ENCODE data around the gene AMACR.

The AMACR gene

DNA sequence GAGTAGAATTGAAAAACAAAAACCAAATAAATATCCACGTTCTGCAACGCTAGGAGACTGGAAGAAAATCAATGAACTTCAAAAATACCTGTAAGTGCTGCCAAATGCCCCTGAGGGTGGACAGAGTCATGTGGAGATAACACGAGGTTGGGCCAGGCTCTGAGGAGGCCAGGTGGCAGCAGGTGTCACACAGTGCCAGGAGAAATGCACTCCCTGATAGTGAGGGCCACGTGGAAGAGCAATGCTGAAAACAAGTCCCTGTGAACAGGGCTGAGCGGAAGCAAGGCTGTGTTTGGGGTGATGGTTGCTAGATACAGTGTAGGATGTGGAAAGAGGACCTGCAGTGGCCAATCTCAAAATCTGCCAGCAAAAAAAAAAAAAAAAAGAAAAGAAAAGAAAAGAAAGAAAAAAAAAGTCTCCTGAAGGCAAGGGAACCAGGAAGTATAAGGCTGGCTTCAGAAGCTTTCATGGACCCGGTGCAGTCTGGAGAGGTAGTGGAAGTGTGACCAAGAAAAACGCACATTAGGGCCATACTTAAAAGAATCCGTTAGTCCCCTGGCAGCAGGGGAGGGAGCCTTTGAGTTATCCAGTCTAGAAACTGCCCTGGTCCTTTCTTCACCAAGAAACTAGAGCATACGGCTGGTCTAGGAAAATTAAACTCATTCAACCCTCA lies 18.4 kb upstream of the AMACR start:
- no peak for TF ChIP-seq YY1 (IDR thresholded peaks at IDR 0.05; ENCODE audit: insufficient read depth, insufficient read length)
- TF ChIP-seq SUZ12 (IDR thresholded peaks at IDR 0.05; ENCODE audit: extremely low read depth, insufficient read depth, insufficient read length), result no peak
- no peak for TF ChIP-seq ZNF274 (IDR thresholded peaks at IDR 0.05; ENCODE audit: low read depth, low read length)
- Histone ChIP-seq H3K36me3 (ENCODE audit: insufficient read depth, insufficient read length, low read length) (no peaks in the 10 kb centered on the region), H3K9me3 (ENCODE audit: insufficient read depth, low read length) (no peaks in the 10 kb centered on the region), H3K4me3 (ENCODE audit: insufficient read length, low read depth) (no peak overlapping the region), H3K27me3 (ENCODE audit: insufficient read depth, insufficient read length) (no peaks in the 10 kb centered on the region), H3K9ac (ENCODE audit: insufficient read length, low read depth) (no peak overlapping the region), H3K4me1 (ENCODE audit: insufficient read depth, insufficient read length) (no peaks in the 10 kb centered on the region)
- no peak for DNase-seq (ENCODE audit: low read depth, low spot score)

DNA sequence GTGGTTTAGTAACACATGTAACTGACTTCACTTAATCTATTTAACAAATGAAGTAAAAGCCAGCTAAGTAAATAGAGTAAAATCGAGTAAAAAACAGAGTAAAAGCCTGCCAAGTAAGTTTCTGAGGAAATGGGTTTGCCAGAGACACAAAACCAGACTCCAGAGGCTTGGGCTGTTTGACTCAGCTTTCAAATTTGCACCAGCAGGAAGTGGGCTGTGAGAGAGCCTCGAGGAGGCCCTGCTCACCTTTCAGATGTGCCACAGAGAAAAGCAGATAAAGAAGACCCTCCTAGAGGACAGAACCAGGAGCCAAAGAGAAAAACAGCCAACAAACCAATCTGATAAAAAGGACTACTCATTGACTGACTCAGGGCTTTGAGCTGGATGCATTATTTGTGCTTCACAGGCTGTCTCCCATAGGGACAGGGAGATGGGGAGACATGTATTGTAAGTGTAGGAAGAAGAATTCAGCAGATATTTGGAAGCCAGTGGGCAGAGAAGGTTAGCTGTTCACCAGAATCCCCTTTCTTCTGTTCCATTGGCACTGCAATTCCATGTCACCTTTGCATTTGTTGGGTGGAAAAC lies 14.4 kb upstream of the AMACR start:
- no peak overlapping the region for H3K4me3 ChIP-seq (ENCODE audit: insufficient read length, low read depth)
- H3K9me3 ChIP-seq (ENCODE audit: insufficient read depth, low read length), result no peaks in the 10 kb centered on the region
- H3K27me3 ChIP-seq (ENCODE audit: insufficient read depth, insufficient read length), result no peaks in the 10 kb centered on the region
- no peak for TF ChIP-seq ZNF274 (IDR thresholded peaks at IDR 0.05; ENCODE audit: low read depth, low read length)
- TF ChIP-seq YY1 (IDR thresholded peaks at IDR 0.05; ENCODE audit: insufficient read depth, insufficient read length), result no peak
- TF ChIP-seq SUZ12 (IDR thresholded peaks at IDR 0.05; ENCODE audit: extremely low read depth, insufficient read depth, insufficient read length), result no peak
- H3K9ac ChIP-seq (ENCODE audit: insufficient read length, low read depth), result no peak overlapping the region
- H3K4me1 ChIP-seq (ENCODE audit: insufficient read depth, insufficient read length), result no peaks in the 10 kb centered on the region
- H3K36me3 ChIP-seq (ENCODE audit: insufficient read depth, insufficient read length, low read length), result no peaks in the 10 kb centered on the region
- no peak for DNase-seq (ENCODE audit: low read depth, low spot score)

- H3K4me1 ChIP-seq (ENCODE audit: insufficient read depth, insufficient read length), result no peaks in the 10 kb centered on the region
- DNase-seq (ENCODE audit: low read depth, low spot score), result no peak
- no peak overlapping the region for H3K9ac ChIP-seq (ENCODE audit: insufficient read length, low read depth)
- no peaks in the 10 kb centered on the region for H3K27me3 ChIP-seq (ENCODE audit: insufficient read depth, insufficient read length)
- H3K4me3 ChIP-seq (ENCODE audit: insufficient read length, low read depth), result no peak overlapping the region
- no peak for TF ChIP-seq YY1 (IDR thresholded peaks at IDR 0.05; ENCODE audit: insufficient read depth, insufficient read length)
- TF ChIP-seq ZNF274 (IDR thresholded peaks at IDR 0.05; ENCODE audit: low read depth, low read length), result no peak
- TF ChIP-seq SUZ12 (IDR thresholded peaks at IDR 0.05; ENCODE audit: extremely low read depth, insufficient read depth, insufficient read length), result no peak
- no peaks in the 10 kb centered on the region for H3K9me3 ChIP-seq (ENCODE audit: insufficient read depth, low read length)
- H3K36me3 ChIP-seq (ENCODE audit: insufficient read depth, insufficient read length, low read length), result no peaks in the 10 kb centered on the region
These were observed 13.5 kb upstream of the AMACR start for GRCh38 chr5:34021334-34021733.

GRCh38 chr5:34020726-34021125 lies 12.9 kb upstream of the AMACR start:
- Histone ChIP-seq H3K9ac (ENCODE audit: insufficient read length, low read depth) (no peak overlapping the region), H3K4me1 (ENCODE audit: insufficient read depth, insufficient read length) (no peaks in the 10 kb centered on the region)
- TF ChIP-seq YY1 (IDR thresholded peaks at IDR 0.05; ENCODE audit: insufficient read depth, insufficient read length) (no peak), ZNF274 (IDR thresholded peaks at IDR 0.05; ENCODE audit: low read depth, low read length) (no peak), SUZ12 (IDR thresholded peaks at IDR 0.05; ENCODE audit: extremely low read depth, insufficient read depth, insufficient read length) (no peak)

GRCh38 chr5:34017254-34017653 lies 9.4 kb upstream of the AMACR start:
- TF ChIP-seq ZNF274 (IDR thresholded peaks at IDR 0.05; ENCODE audit: low read depth, low read length) (no peak), YY1 (IDR thresholded peaks at IDR 0.05; ENCODE audit: insufficient read depth, insufficient read length) (no peak), SUZ12 (IDR thresholded peaks at IDR 0.05; ENCODE audit: extremely low read depth, insufficient read depth, insufficient read length) (no peak)
- Histone ChIP-seq H3K27me3 (ENCODE audit: insufficient read depth, insufficient read length) (no peaks in the 10 kb centered on the region), H3K4me3 (ENCODE audit: insufficient read length, low read depth) (no peak overlapping the region), H3K4me1 (ENCODE audit: insufficient read depth, insufficient read length) (no peaks in the 10 kb centered on the region), H3K9me3 (ENCODE audit: insufficient read depth, low read length) (no peaks in the 10 kb centered on the region), H3K9ac (ENCODE audit: insufficient read length, low read depth) (no peak overlapping the region), H3K36me3 (ENCODE audit: insufficient read depth, insufficient read length, low read length) (no peaks in the 10 kb centered on the region)
- DNase-seq (ENCODE audit: low read depth, low spot score), result no peak

More at GRCh38 chr5:34020726-34021125, 12.9 kb upstream of the AMACR start:
- Histone ChIP-seq H3K4me3 (ENCODE audit: insufficient read length, low read depth) (no peak overlapping the region), H3K9me3 (ENCODE audit: insufficient read depth, low read length) (no peaks in the 10 kb centered on the region), H3K36me3 (ENCODE audit: insufficient read depth, insufficient read length, low read length) (no peaks in the 10 kb centered on the region), H3K27me3 (ENCODE audit: insufficient read depth, insufficient read length) (no peaks in the 10 kb centered on the region)
- no peak for DNase-seq (ENCODE audit: low read depth, low spot score)

- DNase-seq (ENCODE audit: low read depth, low spot score), result no peak
- Histone ChIP-seq H3K9ac (ENCODE audit: insufficient read length, low read depth) (no peak overlapping the region), H3K4me1 (ENCODE audit: insufficient read depth, insufficient read length) (no peaks in the 10 kb centered on the region), H3K9me3 (ENCODE audit: insufficient read depth, low read length) (no peaks in the 10 kb centered on the region), H3K36me3 (ENCODE audit: insufficient read depth, insufficient read length, low read length) (no peaks in the 10 kb centered on the region), H3K27me3 (ENCODE audit: insufficient read depth, insufficient read length) (no peaks in the 10 kb centered on the region), H3K4me3 (ENCODE audit: insufficient read length, low read depth) (no peak overlapping the region)
- TF ChIP-seq SUZ12 (IDR thresholded peaks at IDR 0.05; ENCODE audit: extremely low read depth, insufficient read depth, insufficient read length) (no peak), YY1 (IDR thresholded peaks at IDR 0.05; ENCODE audit: insufficient read depth, insufficient read length) (no peak), ZNF274 (IDR thresholded peaks at IDR 0.05; ENCODE audit: low read depth, low read length) (no peak)
These were observed 8.9 kb upstream of the AMACR start for GRCh38 chr5:34016750-34017149.

GRCh38 chr5:34016222-34016621 lies 8.4 kb upstream of the AMACR start:
- TF ChIP-seq SUZ12 (IDR thresholded peaks at IDR 0.05; ENCODE audit: extremely low read depth, insufficient read depth, insufficient read length) (no peak), ZNF274 (IDR thresholded peaks at IDR 0.05; ENCODE audit: low read depth, low read length) (no peak), YY1 (IDR thresholded peaks at IDR 0.05; ENCODE audit: insufficient read depth, insufficient read length) (no peak)
- H3K4me1 ChIP-seq (ENCODE audit: insufficient read depth, insufficient read length), result no peaks in the 10 kb centered on the region
- no peaks in the 10 kb centered on the region for H3K9me3 ChIP-seq (ENCODE audit: insufficient read depth, low read length)
- no peak for DNase-seq (ENCODE audit: low read depth, low spot score)
- no peaks in the 10 kb centered on the region for H3K36me3 ChIP-seq (ENCODE audit: insufficient read depth, insufficient read length, low read length)
- no peak overlapping the region for H3K9ac ChIP-seq (ENCODE audit: insufficient read length, low read depth)
- H3K4me3 ChIP-seq (ENCODE audit: insufficient read length, low read depth), result no peak overlapping the region
- no peaks in the 10 kb centered on the region for H3K27me3 ChIP-seq (ENCODE audit: insufficient read depth, insufficient read length)
